HEK293T (cell line): ENCODE results near the gene HERC2.
"Not testable (repeated sequence)": the region's sequence is repeated elsewhere in the genome, so short reads cannot be mapped to it uniquely, and the experiment has no call there.

Experiments
- CTBP1 ChIP-seq: fragments of 450-650 bp; IDR thresholded peaks from 2 replicates; pipeline ENCODE4 v1.6.1; 2016; ENCODE audit warnings: borderline replicate concordance
- FOXK2 ChIP-seq: fragments of 450-650 bp; IDR thresholded peaks from 2 replicates; pipeline ENCODE4 v1.6.1; 2016; ENCODE audit warnings: mild to moderate bottlenecking
- FOXM1 ChIP-seq: fragments of 450-650 bp; IDR thresholded peaks from 2 replicates; pipeline ENCODE4 v1.6.1; 2017; ENCODE audit warnings: mild to moderate bottlenecking, borderline replicate concordance
- L3MBTL2 ChIP-seq: fragments of 450-650 bp; conservative IDR thresholded peaks from 2 replicates; pipeline ENCODE4 v1.6.1; 2016; ENCODE audit warnings: mild to moderate bottlenecking
- SP1 ChIP-seq: fragments of 450-650 bp; IDR thresholded peaks from 2 replicates; pipeline ENCODE4 v1.6.1; 2017
- TF ChIP-seq, protein P1 (sequence below): fragments of 450-650 bp; IDR thresholded peaks from 2 replicates; pipeline ENCODE4 v1.6.1; 2016

DNA sequence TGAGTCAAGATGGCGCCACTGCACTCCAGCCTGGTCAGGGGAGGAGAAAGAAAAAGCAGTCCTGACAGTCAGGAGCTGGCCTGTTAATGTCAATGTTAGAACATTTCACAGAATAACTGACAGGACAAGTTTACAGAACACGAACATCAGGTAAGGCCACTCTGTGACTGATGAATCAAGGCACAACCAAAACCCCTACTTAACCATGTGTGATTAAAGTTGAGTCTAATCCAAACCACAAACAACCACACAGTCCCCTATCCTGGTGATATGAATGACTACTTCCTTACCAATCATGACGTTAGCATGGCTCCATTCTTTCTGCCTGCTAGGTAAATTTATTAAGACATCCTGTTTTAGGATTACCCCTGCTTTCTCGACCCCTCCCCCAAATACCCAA lies 124.3 kb downstream of the HERC2 start:
- not testable (repeated sequence) for TF ChIP-seq CTBP1, FOXM1, L3MBTL2, FOXK2, SP1
- TF ChIP-seq, protein P1, sequence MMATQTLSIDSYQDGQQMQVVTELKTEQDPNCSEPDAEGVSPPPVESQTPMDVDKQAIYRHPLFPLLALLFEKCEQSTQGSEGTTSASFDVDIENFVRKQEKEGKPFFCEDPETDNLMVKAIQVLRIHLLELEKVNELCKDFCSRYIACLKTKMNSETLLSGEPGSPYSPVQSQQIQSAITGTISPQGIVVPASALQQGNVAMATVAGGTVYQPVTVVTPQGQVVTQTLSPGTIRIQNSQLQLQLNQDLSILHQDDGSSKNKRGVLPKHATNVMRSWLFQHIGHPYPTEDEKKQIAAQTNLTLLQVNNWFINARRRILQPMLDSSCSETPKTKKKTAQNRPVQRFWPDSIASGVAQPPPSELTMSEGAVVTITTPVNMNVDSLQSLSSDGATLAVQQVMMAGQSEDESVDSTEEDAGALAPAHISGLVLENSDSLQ, result not testable (repeated sequence)
